ENCODE measurements around the gene EWSR1.

Gene EWSR1

DNA sequence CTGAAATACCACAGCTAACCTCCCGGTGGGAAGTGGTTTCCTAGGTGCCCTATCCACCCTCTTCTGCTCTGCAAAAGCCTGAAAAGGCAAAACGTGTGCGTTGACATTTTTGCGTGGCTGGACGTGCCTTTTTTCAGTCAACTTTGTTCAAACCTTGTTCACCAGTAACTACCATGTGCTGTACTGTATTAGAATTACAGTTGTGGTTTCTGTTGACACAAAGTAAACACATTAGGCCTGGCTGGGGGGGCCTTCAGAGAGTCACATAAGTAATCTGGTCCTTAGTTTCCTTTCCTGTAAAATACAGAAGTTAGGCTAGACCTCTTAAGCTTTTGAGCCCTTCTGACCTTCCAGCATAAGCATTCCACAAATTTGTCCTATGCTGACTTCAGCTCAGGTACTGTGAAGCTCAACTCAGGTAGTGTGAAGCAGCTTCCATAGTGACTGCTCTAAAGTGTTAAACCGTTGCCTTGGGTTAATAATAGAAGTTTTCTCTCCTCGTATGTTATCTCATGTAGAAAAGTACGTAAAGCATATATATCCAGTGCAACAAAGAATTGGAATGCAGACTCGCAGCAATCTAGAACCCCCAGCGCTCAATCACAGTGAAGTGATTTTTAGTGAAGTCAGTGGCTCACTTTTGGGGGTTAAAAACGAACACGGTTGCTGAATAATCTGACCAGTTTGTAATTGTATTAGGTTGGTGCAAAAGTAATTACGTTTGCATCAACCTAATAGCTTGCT, 1.8 kb downstream of the EWSR1 start:
- DNase-seq (ENCODE audit: low read depth) = no peak

DNA sequence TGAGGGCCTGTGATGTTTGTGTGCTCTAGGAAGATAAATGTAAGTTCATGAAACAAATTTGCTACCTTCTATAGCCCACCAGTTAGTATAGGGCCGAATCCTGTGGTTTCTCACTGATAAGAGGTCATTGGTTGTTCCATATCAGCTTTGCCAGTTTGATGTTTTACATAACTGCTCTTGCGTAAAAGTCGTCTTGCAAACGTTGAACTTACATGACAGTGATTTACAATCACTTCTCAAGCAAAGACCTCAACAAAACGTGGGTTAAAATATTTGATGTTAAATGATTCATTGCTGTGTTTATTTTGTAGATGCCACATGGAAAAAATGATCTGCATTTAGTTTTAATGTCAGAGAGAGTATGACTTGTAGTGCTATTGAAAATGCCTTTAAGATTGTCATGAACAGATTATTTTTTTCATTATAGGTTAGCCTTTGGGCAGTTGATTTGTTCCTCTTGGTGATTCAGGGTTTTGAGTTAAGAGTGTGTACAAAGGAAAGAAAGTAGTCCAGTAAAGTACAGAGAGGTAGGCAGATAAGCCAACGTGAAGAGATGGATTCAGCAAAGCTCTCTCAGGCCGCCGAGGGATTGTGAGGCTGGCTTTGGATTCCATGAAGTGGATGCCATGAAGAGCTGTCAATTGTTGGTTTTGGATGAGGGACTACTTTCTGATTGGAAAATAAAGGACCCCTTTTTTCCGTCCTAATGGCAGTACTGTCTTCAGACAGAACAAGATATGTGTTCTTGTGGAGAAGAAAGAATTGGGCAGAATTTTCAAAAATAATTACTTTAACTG, 2.6 kb downstream of the EWSR1 start:
- DNase-seq (ENCODE audit: low read depth) = peak; percentile 15

DNA sequence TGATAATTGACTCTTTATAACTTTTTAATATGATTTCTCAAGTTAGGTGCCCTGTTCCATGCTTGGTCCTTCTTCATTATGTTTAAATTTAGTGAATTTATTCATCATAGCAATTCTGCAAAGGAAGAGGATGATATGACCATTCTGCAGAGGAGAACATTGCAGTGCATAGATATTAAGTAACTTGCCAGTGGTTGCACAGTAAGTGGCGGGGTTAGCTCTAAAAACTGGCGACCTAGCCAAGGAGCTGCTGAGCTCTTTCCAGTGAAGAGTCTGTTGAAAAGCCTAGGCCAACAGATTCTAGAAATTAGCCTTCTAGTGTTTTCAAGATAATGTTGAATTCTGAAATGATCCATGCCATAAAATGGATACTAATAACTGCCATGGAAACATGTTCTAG, 4.6 kb downstream of the EWSR1 start:
- DNase-seq (ENCODE audit: low read depth) = no peak

- DNase-seq (ENCODE audit: low read depth) = no peak
Measured at GRCh38 chr22:29275167-29275566, 7.1 kb downstream of the EWSR1 start.

DNA sequence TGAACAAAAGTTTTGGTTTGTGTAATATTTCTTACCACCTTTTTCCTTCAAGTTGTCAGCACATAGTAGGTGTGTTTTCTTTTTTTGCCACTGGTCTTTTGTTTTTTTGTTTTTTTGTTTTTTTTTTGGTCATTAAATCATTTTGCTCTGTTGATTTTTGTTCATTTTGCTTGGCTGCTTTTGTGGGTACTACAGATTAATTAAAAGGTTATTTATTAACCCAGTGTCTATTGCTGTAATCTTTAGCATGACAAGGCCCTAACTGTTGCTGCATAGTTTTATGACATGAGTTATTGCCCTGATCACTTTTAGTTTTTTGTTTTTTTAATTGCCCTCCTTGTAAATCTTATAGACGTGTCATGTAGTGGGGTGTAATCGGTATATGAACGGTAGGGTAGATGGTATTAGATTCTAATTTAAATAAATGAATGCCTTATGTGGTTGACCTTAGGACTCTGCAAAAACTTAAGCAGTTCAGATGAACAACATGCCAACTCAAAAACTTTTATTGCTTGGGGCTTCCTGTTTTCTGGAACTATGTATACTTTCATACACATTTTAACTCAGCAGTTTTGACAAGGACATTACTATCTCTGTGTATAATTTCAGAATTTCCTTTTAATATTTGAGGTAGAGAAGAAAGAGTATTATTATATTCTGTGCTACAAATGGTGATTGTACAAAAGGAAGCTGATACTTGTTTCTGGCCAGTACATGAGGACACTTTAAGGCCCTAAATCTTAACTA, 7.9 kb downstream of the EWSR1 start:
- no peak for DNase-seq (ENCODE audit: low read depth)

- DNase-seq (ENCODE audit: low read depth) = no peak
Measured at GRCh38 chr22:29277927-29278326, 9.9 kb downstream of the EWSR1 start.

- DNase-seq (ENCODE audit: low read depth) = no peak
Measured at GRCh38 chr22:29284196-29284595, 16.1 kb downstream of the EWSR1 start.

- no peak for DNase-seq (ENCODE audit: low read depth)
Measured at GRCh38 chr22:29288837-29289236, 20.8 kb downstream of the EWSR1 start.

DNA sequence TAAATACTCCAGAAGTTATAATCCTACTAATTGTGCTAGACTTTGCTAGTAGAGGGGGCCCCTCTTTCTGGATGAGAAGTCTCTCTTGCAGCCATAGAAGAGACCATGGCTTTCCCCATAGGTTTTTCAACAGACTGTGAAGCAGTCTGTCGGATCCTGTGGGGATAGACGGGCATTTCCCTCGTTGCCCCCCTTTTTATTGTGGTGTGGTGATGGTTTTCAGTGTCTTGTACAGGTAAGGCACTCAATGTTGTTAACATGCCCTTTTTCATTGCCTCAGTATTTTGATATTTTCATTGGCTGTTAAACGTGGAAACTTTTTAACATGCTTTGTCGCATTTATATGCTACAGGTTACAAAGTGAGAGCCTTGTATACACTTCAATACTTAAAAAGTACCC, 22.0 kb downstream of the EWSR1 start:
- no peak for DNase-seq (ENCODE audit: low read depth)

- no peak for DNase-seq (ENCODE audit: low read depth)
Measured at GRCh38 chr22:29291215-29291614, 23.1 kb downstream of the EWSR1 start.

GRCh38 chr22:29292379-29292778, 24.3 kb downstream of the EWSR1 start:
- DNase-seq (ENCODE audit: low read depth) = no peak

DNA sequence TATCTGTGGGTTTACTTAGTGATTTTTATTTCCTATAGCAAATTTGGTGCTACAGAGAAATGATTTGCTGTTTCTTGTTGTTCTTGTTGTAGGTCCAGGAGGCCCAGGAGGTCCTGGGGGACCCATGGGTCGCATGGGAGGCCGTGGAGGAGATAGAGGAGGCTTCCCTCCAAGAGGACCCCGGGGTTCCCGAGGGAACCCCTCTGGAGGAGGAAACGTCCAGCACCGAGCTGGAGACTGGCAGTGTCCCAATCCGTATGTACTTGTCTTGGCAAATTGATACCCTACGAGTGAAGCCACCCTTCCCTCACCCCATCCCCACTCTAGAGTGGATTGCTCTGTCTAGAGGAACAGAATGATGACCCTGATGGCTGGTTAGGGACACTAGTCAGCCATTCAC, 30.6 kb downstream of the EWSR1 start:
- DNase-seq (ENCODE audit: low read depth) = no peak

DNA sequence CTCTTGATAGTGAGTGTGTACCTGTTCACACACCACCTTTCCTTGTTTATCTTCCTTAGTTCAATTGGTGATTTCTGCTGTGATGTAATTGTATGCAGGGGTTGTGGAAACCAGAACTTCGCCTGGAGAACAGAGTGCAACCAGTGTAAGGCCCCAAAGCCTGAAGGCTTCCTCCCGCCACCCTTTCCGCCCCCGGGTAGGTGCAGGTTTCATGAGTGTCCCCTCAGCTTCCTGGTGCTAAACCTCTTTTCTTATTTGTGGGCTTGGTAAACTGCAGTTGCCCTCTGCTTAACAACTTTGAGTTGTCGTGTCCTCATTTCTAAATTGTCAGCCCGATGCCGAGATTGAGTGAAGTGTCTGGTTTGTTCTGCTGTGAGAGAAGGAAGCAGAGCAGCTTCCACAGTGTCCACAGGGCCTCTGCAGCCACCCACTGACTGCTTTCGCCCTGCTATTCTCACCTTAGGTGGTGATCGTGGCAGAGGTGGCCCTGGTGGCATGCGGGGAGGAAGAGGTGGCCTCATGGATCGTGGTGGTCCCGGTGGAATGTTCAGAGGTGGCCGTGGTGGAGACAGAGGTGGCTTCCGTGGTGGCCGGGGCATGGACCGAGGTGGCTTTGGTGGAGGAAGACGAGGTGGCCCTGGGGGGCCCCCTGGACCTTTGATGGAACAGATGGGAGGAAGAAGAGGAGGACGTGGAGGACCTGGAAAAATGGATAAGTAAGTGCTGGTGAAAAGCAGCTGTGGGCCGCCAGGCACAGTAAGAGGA, 31.2 kb downstream of the EWSR1 start:
- no peak for DNase-seq (ENCODE audit: low read depth)

GRCh38 chr22:29300467-29300806, 32.4 kb downstream of the EWSR1 start:
- no peak for DNase-seq (ENCODE audit: low read depth)

- DNase-seq (ENCODE audit: low read depth) = no peak
Measured at GRCh38 chr22:29300807-29301601, 32.9 kb downstream of the EWSR1 start.

DNA sequence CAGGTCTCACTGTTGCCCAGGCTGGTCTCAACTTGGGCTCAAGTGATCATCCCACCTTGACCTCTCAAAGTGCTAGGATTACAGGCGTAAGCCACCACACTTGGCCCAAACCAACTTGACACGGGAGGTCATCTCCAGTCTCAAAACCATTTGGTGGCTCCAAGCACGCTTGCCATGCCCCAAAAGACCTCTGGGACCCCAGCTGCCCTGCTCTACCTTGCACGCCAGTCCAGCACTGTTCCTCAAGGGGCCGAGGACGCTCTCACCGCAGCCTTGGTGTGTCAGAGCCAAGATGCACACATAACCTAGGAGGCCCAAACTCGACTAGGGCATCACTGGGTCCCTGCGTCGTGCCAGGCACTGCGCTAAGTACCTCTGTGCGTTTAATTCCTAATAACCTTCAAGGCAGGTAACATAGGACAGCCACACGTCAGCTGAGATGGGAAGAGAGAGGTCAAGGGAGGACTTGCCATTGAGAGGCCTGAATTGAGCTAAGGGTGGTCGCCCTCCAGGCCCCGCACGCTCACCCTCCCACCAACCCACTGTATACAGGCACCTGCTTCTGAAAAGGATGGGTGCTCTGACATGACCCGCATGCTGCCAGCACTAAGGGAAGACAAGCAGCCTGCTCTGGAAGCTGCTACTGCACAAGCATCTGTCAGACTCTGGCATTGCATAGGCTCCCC, 33.8 kb downstream of the EWSR1 start:
- DNase-seq (ENCODE audit: low read depth) = no peak

DNA sequence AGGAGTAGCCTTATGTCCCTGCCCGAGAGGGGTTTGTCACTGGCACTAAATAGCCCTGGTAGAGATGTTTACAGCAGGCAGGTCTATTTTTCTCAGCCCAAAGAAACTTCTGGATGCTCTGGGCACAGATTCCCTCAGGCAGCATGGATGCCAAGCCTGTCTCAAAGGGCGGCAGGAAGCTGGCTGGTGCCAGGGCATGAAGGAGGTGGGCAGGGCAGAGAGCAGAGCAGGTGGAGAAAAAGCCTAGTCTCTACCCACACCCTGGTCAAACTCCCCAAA, 34.3 kb downstream of the EWSR1 start:
- no peak for DNase-seq (ENCODE audit: low read depth)

DNA sequence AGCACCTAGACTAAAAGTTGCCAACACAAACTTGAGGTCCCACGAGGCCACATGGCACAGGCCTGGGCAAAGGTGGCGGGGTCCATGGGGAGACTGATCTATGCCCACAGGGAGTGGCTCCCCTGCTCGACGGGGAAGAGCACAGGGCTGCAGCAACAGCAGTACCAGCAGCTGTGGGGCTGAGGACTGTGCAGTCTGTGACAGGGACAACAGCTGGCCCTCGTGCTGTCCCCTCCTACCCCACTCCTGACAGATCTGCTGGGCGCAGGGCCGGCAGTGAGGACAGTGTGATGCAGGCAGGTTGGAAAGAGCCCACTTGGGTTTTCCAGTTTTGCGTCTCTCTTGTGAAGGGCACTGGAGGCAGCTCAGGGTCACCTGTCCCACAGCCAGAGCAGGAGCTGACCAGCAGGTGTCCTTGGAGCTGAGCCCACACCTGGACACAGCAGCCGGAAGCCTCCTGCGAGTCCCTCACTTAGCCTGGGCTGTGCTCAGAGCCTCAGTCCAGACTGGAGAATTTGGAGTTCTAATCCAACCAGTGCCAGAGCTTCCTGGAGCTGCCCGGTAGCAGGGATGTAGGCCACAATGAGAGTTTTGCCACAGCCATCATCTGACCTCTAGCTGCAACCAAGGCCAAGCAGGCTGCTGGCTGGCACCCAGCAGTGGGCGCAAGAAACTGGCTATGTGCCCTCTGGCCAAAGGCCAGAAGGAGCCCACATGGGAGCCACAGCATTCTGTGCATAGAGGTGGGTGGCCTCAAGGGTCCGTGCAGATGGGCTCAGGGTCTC, 34.8 kb downstream of the EWSR1 start:
- DNase-seq (ENCODE audit: low read depth) = no peak

GRCh38 chr22:29305836-29306174, 37.7 kb downstream of the EWSR1 start:
- DNase-seq (ENCODE audit: low read depth) = no peak

DNA sequence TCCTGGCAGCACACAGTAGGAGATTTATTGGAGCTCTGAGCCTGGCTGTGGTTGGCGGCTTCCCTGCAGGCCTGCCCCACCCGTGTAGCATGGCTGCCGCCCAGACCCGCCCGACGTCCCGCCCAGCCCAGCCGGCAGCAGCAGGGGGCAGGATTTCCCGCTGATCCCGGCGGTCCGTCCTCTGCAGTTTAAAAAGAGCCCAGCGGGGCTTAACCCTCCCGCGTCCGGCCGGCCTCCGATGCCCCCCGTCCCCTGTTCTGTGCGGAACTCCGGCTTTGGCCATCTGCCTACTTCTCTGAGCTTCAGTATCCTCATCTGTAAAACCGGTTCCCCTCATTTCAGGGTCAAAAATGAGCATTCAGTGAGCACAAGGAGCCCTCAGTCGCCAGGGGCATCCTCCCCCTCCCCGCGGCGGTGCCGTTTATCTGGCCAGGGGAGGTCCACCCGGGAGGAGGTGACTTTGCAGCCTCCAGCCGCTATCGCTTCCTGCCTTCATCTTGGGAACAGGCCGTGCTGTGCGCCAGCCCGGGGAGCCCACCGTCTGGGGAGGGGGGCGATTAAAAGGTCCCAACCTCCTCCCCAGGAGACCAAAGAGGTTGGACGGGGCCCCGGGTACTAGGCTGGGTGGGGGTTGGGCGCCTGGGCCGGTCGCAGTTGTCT, 38.2 kb downstream of the EWSR1 start, which contains the start of gene GAS2L1:
GAS2L1 (plus strand) TSS at position 476 of the 660 bp plus-strand sequence. CDS start 1,456 bp downstream, outside the sequence.
- DNase-seq (ENCODE audit: low read depth) = peak; percentile 31
